Panc1 (cell line): Measurements from ENCODE around the gene TM4SF20. TPM values are rescaled to one million over a fixed set of nuclear protein-coding genes. Genes with fewer than 3 reads are reported as not detected.

Source experiments
- ATAC-seq: fragments of 200-7000 bp; cut with Tn5 transposase; 2 replicates; pipeline ENCODE4 v1.9.1; 2020; ENCODE audit warnings: mild to moderate bottlenecking, moderate library complexity
- BruUV-seq: library from RNA; stranded (reverse); fragments of 400-500 nt; replicated peaks from 2 replicates; lab custom pipeline; 2021; lab: Mats Ljungman, UMichigan
- CTCF ChIA-PET: fragments of 300-600 bp; sonication (Branson Sonifier 250); formaldehyde crosslinking; loops from one replicate; lab custom pipeline; 2022; ENCODE audit warnings: antibody characterized with exemption; lab: Charles Lee
- POLR2A ChIA-PET: fragments of 300-600 bp; sonication (Branson Sonifier 250); formaldehyde crosslinking; loops from one replicate; lab custom pipeline; 2022; ENCODE audit warnings: antibody characterized with exemption; lab: Charles Lee
- DNase-seq: peaks from one replicate; pipeline ENCODE4 v3.0.0-alpha.2; 2010; ENCODE audit warnings: low read depth, low spot score
- H3K27ac ChIP-seq: 2 replicates; pipeline ENCODE4 v1.5.1; 2011; ENCODE audit warnings: mild to moderate bottlenecking, low read length, inconsistent platforms
- H3K27me3 ChIP-seq: fragments of 200-500 bp; sonication (Bioruptor generic); 2 replicates; pipeline ENCODE4 v1.6.0; 2014; ENCODE audit warnings: low read length, inconsistent platforms; ENCODE audit not compliant: control insufficient read depth, insufficient read depth
- H3K36me3 ChIP-seq: fragments of 200-500 bp; sonication (Bioruptor generic); 2 replicates; pipeline ENCODE4 v1.5.1; 2014; ENCODE audit warnings: inconsistent platforms, mild to moderate bottlenecking, low read length, moderate library complexity; ENCODE audit not compliant: control insufficient read depth, insufficient read depth
- H3K4me1 ChIP-seq: 2 replicates; pipeline ENCODE4 v1.5.1; 2011; ENCODE audit warnings: inconsistent platforms, mild to moderate bottlenecking, low read length, moderate library complexity; ENCODE audit not compliant: control insufficient read depth, insufficient read depth
- H3K4me3 ChIP-seq, 2 experiments: 2 replicates each; pipeline ENCODE4 v1.5.1; 2011 to 2012; ENCODE audit warnings: low read depth in 2 of 2, low read length in 2 of 2, mild to moderate bottlenecking in 2 of 2, inconsistent platforms in 1 of 2, moderate library complexity in 1 of 2
- H3K9me3 ChIP-seq: fragments of 200-500 bp; sonication (Bioruptor generic); 2 replicates; pipeline ENCODE4 v1.5.1; 2014; ENCODE audit warnings: low read depth, mild to moderate bottlenecking, inconsistent platforms, low read length, moderate library complexity; ENCODE audit not compliant: control insufficient read depth, insufficient read depth
- POLR2AphosphoS5 ChIP-seq: IDR thresholded peaks from 2 replicates; pipeline ENCODE4 v1.6.1; 2012; ENCODE audit warnings: mild to moderate bottlenecking, low read depth, low read length, moderate library complexity
- SIN3A ChIP-seq: IDR thresholded peaks from 2 replicates; pipeline ENCODE4 v1.6.1; 2012; ENCODE audit warnings: low read depth, mild to moderate bottlenecking, low read length, moderate library complexity, borderline replicate concordance; ENCODE audit not compliant: insufficient read depth
- TCF7L2 ChIP-seq: IDR thresholded peaks from 2 replicates; pipeline ENCODE4 v1.6.1; 2011; ENCODE audit warnings: mild to moderate bottlenecking, low read depth, low read length, inconsistent platforms
- in situ Hi-C: cut with HindIII; loops from 2 replicates; pipeline ENCODE4 v1.10.0; 2016; ENCODE audit warnings: low sequenced_read_pairs, low pct_unique_long_range_greater_than_20kb
- intact Hi-C: fragments of 100-400 bp; cut with micrococcal nuclease; formaldehyde crosslinking; loops from one replicate; pipeline ENCODE4 v1.10.0; 2022; ENCODE audit not compliant: unreplicated experiment
- total RNA-seq: library from RNA; stranded (reverse); gene quantifications from one replicate; pipeline ENCODE4 v1.2.1, GENCODE V29; 2021; ENCODE audit not compliant: unreplicated experiment
- TF ChIP-seq, protein P1 (sequence below): fragments of 450-650 bp; IDR thresholded peaks from 2 replicates; pipeline ENCODE4 v1.5.1; 2017; ENCODE audit warnings: mild to moderate bottlenecking
- TF ChIP-seq, protein P2 (sequence below), 2 experiments: IDR thresholded peaks; 2 replicates each; pipeline ENCODE4 v1.6.1; 2011 to 2012; ENCODE audit warnings: low read depth in 2 of 2, control low read depth in 1 of 2, low read length in 1 of 2, mild to moderate bottlenecking in 1 of 2, moderate library complexity in 1 of 2; ENCODE audit not compliant: insufficient read depth in 1 of 2

TM4SF20 gene
- total RNA-seq, 1 experiment from 2014 or later: not detected

DNA sequence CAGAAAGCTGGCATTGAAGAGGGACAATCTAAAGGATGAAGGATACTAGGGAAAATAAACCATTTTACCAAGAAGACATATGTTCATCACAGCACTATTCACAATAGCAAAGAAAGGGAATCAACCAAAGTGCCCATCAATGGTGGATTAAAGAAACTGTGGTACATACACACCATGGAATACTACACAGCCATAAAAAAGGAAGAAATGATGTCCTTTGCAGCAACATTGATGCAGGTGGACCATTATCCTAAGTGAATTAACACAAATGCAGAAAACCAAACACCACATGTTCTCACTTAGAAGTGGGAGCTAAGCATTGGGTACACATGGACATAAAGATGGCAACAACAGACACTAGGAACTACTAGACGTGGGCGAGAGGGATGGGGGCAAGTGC lies 61.3 kb downstream of the TM4SF20 start:
- DNase-seq: no peak
- ChIA-PET CTCF (no interaction called here), POLR2A (no interaction called here)
- in situ Hi-C loops: no loop called here
- Histone ChIP-seq H3K27ac (no peak overlapping the region), H3K27me3 (no peaks in the 10 kb centered on the region), H3K9me3 (no peaks in the 10 kb centered on the region; the same call in 1 of the 2 replicates), H3K4me3 (no peak overlapping the region), H3K36me3 (no peaks in the 10 kb centered on the region), H3K4me1 (no peaks in the 10 kb centered on the region)
- BruUV-seq: no TSS peak
- intact Hi-C loops: no loop called here
- ATAC-seq: no peak
- no peak for TF ChIP-seq POLR2AphosphoS5

DNA sequence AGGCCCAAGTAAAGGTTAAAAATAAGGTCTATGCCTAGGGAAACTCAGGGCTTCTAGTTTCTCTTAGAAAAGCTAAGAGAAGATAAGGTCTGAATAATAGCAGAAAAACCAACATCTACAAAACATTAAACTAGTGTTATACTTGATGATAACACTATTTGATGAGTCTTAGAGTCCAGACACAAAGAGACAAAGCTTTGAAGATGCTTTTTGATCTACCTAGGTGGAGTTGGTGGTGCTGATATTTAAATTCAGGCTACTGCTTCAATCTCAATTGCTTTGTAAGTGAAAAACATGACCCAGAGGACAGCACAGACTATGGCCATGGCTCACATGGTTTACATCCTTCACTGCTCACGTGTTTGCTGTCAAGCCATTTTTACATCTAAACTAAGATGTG lies 65.8 kb downstream of the TM4SF20 start:
- intact Hi-C loops: no loop called here
- H3K4me3 ChIP-seq: no peak overlapping the region
- no peaks in the 10 kb centered on the region for H3K4me1 ChIP-seq
- no peaks in the 10 kb centered on the region for H3K9me3 ChIP-seq
- H3K36me3 ChIP-seq: no peaks in the 10 kb centered on the region
- in situ Hi-C loops: no loop called here
- ChIA-PET CTCF (no interaction called here), POLR2A (no interaction called here)
- H3K27ac ChIP-seq: no peak overlapping the region
- DNase-seq (no peak), ATAC-seq (no peak)
- no peaks in the 10 kb centered on the region for H3K27me3 ChIP-seq
- BruUV-seq: no TSS peak
- TF ChIP-seq, protein P1, sequence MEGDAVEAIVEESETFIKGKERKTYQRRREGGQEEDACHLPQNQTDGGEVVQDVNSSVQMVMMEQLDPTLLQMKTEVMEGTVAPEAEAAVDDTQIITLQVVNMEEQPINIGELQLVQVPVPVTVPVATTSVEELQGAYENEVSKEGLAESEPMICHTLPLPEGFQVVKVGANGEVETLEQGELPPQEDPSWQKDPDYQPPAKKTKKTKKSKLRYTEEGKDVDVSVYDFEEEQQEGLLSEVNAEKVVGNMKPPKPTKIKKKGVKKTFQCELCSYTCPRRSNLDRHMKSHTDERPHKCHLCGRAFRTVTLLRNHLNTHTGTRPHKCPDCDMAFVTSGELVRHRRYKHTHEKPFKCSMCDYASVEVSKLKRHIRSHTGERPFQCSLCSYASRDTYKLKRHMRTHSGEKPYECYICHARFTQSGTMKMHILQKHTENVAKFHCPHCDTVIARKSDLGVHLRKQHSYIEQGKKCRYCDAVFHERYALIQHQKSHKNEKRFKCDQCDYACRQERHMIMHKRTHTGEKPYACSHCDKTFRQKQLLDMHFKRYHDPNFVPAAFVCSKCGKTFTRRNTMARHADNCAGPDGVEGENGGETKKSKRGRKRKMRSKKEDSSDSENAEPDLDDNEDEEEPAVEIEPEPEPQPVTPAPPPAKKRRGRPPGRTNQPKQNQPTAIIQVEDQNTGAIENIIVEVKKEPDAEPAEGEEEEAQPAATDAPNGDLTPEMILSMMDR: no peak
- TF ChIP-seq TCF7L2 (no peak), POLR2AphosphoS5 (no peak), SIN3A (no peak)
- TF ChIP-seq, protein P2, sequence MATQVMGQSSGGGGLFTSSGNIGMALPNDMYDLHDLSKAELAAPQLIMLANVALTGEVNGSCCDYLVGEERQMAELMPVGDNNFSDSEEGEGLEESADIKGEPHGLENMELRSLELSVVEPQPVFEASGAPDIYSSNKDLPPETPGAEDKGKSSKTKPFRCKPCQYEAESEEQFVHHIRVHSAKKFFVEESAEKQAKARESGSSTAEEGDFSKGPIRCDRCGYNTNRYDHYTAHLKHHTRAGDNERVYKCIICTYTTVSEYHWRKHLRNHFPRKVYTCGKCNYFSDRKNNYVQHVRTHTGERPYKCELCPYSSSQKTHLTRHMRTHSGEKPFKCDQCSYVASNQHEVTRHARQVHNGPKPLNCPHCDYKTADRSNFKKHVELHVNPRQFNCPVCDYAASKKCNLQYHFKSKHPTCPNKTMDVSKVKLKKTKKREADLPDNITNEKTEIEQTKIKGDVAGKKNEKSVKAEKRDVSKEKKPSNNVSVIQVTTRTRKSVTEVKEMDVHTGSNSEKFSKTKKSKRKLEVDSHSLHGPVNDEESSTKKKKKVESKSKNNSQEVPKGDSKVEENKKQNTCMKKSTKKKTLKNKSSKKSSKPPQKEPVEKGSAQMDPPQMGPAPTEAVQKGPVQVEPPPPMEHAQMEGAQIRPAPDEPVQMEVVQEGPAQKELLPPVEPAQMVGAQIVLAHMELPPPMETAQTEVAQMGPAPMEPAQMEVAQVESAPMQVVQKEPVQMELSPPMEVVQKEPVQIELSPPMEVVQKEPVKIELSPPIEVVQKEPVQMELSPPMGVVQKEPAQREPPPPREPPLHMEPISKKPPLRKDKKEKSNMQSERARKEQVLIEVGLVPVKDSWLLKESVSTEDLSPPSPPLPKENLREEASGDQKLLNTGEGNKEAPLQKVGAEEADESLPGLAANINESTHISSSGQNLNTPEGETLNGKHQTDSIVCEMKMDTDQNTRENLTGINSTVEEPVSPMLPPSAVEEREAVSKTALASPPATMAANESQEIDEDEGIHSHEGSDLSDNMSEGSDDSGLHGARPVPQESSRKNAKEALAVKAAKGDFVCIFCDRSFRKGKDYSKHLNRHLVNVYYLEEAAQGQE (IDR thresholded peaks at IDR 0.05; ENCODE audit: insufficient read depth in 1 of 2, low read depth in 2 of 2, low read length in 1 of 2): no peak

DNA sequence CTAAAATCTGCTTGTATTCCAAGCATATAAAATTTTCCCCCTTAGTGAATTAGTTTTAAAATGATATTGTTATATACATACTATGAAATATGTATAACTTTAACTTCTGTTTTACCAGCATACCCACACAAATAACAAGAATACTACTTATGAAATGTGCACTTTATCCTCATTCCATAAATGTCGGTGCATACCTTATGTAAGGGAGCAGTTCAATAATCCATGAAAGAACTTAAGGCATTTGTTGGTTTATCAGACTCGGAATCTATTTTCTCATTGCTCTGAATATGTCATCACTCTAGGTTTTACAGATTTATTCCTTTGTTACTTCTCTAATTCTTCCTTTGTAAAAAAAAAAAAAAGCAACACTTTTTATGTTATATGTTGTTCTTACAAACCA lies 66.5 kb downstream of the TM4SF20 start:
- Histone ChIP-seq H3K27ac (no peak overlapping the region), H3K36me3 (no peaks in the 10 kb centered on the region), H3K27me3 (no peaks in the 10 kb centered on the region), H3K4me3 (no peak overlapping the region), H3K4me1 (no peaks in the 10 kb centered on the region), H3K9me3 (no peaks in the 10 kb centered on the region)
- BruUV-seq: no TSS peak
- no peak for ATAC-seq
- TF ChIP-seq, protein P2 (IDR thresholded peaks at IDR 0.05; ENCODE audit: insufficient read depth in 1 of 2, low read depth in 2 of 2, low read length in 1 of 2): no peak
- no peak for TF ChIP-seq TCF7L2
- TF ChIP-seq, protein P1: no peak
- TF ChIP-seq POLR2AphosphoS5: no peak
- TF ChIP-seq SIN3A: no peak
- in situ Hi-C loops (no loop called here), intact Hi-C loops (no loop called here)
- CTCF ChIA-PET: no interaction called here
- no peak for DNase-seq
- POLR2A ChIA-PET: no interaction called here
